Type B pancreatic cell (in vitro differentiated cells): Measurements from ENCODE around the gene GHR. TPM values are rescaled to one million over a fixed set of nuclear protein-coding genes. Genes with fewer than 3 reads are reported as not detected.

Experiments
- DNase-seq: peaks from one replicate; pipeline ENCODE4 v3.0.0; 2021; ENCODE audit warnings: mixed read lengths; ENCODE audit not compliant: unreplicated experiment; ENCODE audit errors: extremely low spot score
- H3K27ac Mint-ChIP-seq: 2 replicates; pipeline ENCODE4 v1.8.0; 2021; ENCODE audit warnings: mild to moderate bottlenecking, mixed read lengths
- H3K27me3 Mint-ChIP-seq: 2 replicates; pipeline ENCODE4 v1.8.0; 2021; ENCODE audit warnings: mixed read lengths
- H3K36me3 Mint-ChIP-seq: 2 replicates; pipeline ENCODE4 v1.8.0; 2021; ENCODE audit warnings: mixed read lengths
- H3K4me1 Mint-ChIP-seq: one replicate; pipeline ENCODE4 v1.8.0; 2021; ENCODE audit warnings: mixed read lengths; ENCODE audit not compliant: unreplicated experiment
- H3K4me3 Mint-ChIP-seq: 2 replicates; pipeline ENCODE4 v1.8.0; 2021; ENCODE audit warnings: mild to moderate bottlenecking, mixed read lengths
- H3K9me3 Mint-ChIP-seq: 2 replicates; pipeline ENCODE4 v1.8.0; 2021; ENCODE audit warnings: mixed read lengths
- total RNA-seq: library from RNA; stranded (reverse); gene quantifications from 2 replicates; pipeline ENCODE4 v1.2.1, GENCODE V29; 2021; ENCODE audit warnings: low replicate concordance
- TF ChIP-seq, protein P1 (sequence below): fragments of 200-600 bp; sonication (generic); conservative IDR thresholded peaks from 2 replicates; pipeline ENCODE4 v1.5.0; 2021; ENCODE audit warnings: antibody characterized with exemption, mild to moderate bottlenecking

GHR gene
- total RNA-seq, 1 donor from 2014 or later, result 2.6 TPM

DNA sequence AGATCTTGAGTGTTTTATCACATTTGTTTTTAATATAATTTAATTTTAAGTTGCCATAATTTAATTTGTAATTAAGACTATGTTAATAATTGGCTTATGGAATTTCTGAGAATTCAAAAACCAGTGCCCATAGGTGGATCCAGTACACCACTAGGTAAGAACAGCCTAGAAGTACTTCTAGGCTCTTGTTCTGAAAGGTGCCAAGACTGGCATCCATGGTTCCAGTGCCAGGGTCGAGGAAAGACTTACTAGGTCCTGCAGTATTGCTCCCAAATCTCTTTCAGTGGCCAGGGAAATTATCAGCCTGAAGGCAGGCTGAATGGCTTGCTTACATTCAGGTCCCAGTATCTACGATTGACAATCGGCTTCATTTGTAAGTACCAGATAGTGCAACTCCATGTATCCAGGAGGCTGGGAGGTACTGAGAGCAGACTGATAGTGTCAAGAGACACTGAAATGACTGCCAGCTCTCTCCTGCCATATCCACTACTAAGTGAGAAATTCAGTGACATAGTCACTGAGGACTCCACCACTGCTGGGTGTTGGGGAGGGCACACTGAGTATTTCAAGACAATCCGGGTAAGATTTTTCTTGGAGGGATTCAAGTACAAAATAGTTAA is 174.2 kb downstream of the GHR start:
- no peak overlapping the region for H3K4me3 Mint-ChIP-seq
- DNase-seq, result no peak
- no peaks in the 10 kb centered on the region for H3K4me1 Mint-ChIP-seq
- no peaks in the 10 kb centered on the region for H3K36me3 Mint-ChIP-seq
- no peak overlapping the region for H3K27ac Mint-ChIP-seq
- H3K27me3 Mint-ChIP-seq, result no peaks in the 10 kb centered on the region
- TF ChIP-seq, protein P1, sequence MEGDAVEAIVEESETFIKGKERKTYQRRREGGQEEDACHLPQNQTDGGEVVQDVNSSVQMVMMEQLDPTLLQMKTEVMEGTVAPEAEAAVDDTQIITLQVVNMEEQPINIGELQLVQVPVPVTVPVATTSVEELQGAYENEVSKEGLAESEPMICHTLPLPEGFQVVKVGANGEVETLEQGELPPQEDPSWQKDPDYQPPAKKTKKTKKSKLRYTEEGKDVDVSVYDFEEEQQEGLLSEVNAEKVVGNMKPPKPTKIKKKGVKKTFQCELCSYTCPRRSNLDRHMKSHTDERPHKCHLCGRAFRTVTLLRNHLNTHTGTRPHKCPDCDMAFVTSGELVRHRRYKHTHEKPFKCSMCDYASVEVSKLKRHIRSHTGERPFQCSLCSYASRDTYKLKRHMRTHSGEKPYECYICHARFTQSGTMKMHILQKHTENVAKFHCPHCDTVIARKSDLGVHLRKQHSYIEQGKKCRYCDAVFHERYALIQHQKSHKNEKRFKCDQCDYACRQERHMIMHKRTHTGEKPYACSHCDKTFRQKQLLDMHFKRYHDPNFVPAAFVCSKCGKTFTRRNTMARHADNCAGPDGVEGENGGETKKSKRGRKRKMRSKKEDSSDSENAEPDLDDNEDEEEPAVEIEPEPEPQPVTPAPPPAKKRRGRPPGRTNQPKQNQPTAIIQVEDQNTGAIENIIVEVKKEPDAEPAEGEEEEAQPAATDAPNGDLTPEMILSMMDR, result no peak
- H3K9me3 Mint-ChIP-seq, result no peaks in the 10 kb centered on the region

- H3K4me1 Mint-ChIP-seq, result no peaks in the 10 kb centered on the region
- no peaks in the 10 kb centered on the region for H3K9me3 Mint-ChIP-seq
- DNase-seq, result no peak
- H3K36me3 Mint-ChIP-seq, result no peaks in the 10 kb centered on the region
- H3K27me3 Mint-ChIP-seq, result no peaks in the 10 kb centered on the region
- no peak overlapping the region for H3K4me3 Mint-ChIP-seq
- TF ChIP-seq, protein P1, result no peak
- H3K27ac Mint-ChIP-seq, result peak overlapping the region; percentile 0
Observed at GRCh38 chr5:42598311-42598710, 175.1 kb downstream of the GHR start.

DNA sequence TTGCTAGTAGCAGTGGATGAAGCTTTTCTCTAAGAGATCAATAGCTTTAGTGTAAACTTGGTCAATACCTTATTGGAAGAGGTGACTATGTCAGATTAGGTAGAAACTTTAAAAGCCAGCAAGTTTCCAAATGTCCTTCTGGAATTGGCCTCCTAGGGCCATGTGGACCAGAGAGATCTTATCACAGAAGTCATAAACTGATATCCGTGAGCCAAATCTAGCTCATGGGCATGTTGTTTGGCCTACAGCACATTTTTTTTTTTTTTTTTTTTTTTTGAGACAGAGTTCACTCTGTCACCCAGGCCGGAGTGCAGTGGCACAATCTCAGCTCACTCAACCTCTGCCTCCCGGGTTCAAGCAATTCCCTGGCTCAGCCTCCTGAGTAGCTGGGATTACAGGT is 175.9 kb downstream of the GHR start:
- no peak for DNase-seq
- Mint-ChIP-seq H3K27ac (no peak overlapping the region), H3K36me3 (no peaks in the 10 kb centered on the region), H3K4me1 (no peaks in the 10 kb centered on the region), H3K27me3 (no peaks in the 10 kb centered on the region), H3K9me3 (no peaks in the 10 kb centered on the region), H3K4me3 (no peak overlapping the region)
- TF ChIP-seq, protein P1, result no peak

DNA sequence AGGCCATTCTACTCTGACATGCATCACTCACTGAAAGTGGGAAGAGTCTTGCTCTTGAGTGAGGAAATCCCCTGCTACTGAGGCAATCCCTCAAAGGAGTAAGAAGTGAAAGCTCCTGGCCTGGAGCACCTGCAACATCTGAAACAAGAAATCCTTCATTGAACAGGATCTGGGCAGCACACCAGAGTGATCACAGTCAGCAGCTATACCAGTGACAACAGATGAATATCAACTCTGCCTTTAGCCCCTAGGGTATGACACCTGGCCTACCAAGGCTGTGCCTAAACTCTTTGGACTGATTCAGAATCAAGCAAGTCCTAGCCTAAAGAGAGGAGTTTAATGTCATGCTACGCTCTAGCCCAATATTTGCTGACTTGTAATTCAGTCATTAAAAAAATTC is 177.2 kb downstream of the GHR start:
- no peaks in the 10 kb centered on the region for H3K9me3 Mint-ChIP-seq
- DNase-seq, result no peak
- H3K36me3 Mint-ChIP-seq, result no peaks in the 10 kb centered on the region

DNA sequence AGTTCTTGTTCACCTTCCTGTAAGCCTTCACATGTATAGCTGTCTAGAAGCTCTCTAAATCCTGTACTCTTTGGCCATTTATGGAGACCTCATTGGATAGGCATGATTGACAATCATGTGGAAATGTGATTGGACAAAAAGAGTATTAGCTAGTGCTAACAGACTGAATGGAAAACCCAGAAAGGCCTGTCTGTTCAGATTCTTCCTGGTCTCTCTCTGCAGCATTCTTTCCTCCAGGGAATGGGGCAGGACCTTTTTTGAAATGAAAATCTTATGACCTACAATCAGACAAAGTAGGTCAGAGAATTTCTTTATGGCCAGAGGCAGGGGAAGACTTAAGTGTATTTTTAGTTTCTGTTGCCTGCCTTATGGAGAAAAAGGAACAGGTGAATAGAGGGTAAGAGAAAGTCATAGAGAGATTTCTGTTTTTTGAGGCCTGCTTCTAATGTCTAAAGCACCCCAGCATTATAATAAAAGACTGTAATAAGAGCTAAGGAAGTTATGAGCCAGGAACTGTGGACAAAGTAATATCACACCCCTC is 181.0 kb downstream of the GHR start:
- peak overlapping the region; percentile 75 for H3K4me3 Mint-ChIP-seq
- TF ChIP-seq, protein P1, result no peak
- H3K9me3 Mint-ChIP-seq, result no peaks in the 10 kb centered on the region
- peak overlapping the region; percentile 94 for H3K27ac Mint-ChIP-seq
- no peaks in the 10 kb centered on the region for H3K4me1 Mint-ChIP-seq
- no peak for DNase-seq
- H3K36me3 Mint-ChIP-seq, result peaks cover 4% of the 10 kb centered on the region
- no peaks in the 10 kb centered on the region for H3K27me3 Mint-ChIP-seq

More for the DNA sequence above, 177.2 kb downstream of the GHR start:
- no peak overlapping the region for H3K4me3 Mint-ChIP-seq
- TF ChIP-seq, protein P1, result no peak
- no peaks in the 10 kb centered on the region for H3K4me1 Mint-ChIP-seq
- H3K27me3 Mint-ChIP-seq, result no peaks in the 10 kb centered on the region
- no peak overlapping the region for H3K27ac Mint-ChIP-seq
